MV-4-11 (cell line): ENCODE results near the gene DONSON.
"Not testable (repeated sequence)": the region's sequence is repeated elsewhere in the genome, so short reads cannot be mapped to it uniquely, and the experiment has no call there.

Experiments
- DNase-seq: peaks from one replicate; lab custom pipeline; 2025; lab: John Stamatoyannopoulos, UW

Gene DONSON, protein sequence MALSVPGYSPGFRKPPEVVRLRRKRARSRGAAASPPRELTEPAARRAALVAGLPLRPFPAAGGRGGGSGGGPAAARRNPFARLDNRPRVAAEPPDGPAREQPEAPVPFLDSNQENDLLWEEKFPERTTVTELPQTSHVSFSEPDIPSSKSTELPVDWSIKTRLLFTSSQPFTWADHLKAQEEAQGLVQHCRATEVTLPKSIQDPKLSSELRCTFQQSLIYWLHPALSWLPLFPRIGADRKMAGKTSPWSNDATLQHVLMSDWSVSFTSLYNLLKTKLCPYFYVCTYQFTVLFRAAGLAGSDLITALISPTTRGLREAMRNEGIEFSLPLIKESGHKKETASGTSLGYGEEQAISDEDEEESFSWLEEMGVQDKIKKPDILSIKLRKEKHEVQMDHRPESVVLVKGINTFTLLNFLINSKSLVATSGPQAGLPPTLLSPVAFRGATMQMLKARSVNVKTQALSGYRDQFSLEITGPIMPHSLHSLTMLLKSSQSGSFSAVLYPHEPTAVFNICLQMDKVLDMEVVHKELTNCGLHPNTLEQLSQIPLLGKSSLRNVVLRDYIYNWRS

DNA sequence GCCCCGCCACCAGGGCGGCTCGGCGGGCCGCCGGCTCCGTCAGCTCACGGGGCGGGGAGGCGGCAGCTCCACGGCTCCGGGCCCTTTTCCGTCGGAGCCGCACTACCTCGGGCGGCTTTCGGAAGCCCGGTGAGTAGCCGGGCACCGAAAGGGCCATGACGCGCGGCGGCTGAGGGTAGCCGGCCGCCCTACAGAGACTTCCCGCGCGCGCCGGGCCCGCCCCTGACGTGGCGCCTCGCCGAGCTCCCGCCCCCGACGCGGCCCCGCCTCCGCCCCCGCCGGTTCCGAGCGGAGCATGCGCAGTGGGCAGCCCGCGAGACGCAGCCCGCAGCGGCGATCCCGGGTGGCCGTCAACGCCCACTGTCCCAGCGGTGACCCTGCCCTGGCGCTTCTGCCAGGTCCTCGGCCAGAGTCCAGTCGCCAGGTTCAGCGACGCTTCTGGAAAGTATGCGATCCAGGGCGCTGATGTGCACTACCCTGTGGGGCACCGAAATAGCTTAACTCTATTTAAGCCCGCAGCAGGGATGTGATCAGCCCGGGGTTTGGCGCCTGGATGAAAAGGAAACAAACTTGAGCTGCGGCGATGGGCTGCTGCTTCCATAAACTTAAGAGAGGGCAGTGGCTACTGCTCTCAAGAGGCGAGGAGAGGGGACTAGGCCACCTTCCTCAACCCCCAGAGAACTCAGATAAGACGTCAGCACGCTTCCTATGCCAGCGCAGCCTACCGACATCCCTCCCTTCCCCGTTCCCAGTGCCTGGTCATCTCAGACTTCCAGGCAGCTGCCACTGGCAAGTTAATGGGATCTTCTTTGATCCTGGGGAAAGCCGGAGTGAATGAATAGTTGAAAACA is at the start of gene DONSON:
DONSON (minus strand) TSS at position 200 of the 851 bp plus-strand sequence; CDS start at position 157, 43 bp downstream.
- peak; percentile 73 for DNase-seq

DNA sequence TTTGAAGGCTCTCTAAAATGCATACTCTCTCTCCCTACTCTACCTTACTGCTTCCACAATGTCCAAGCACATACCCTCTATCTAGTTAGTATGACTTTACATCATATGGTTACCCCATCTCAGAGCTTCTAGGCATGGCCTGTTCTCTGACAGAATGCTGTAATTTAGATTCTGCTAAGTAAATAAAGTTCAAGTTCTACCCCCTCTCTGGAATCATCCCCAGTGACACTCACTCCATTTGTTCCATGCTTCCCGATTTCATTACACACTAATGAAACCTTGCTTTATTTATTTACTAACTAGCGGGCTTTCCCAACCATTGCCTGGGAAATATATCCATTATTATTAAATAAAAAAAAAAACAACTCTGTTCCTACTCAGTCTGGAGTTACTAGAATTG is 45.8 kb upstream of the DONSON start:
- no peak for DNase-seq

DNA sequence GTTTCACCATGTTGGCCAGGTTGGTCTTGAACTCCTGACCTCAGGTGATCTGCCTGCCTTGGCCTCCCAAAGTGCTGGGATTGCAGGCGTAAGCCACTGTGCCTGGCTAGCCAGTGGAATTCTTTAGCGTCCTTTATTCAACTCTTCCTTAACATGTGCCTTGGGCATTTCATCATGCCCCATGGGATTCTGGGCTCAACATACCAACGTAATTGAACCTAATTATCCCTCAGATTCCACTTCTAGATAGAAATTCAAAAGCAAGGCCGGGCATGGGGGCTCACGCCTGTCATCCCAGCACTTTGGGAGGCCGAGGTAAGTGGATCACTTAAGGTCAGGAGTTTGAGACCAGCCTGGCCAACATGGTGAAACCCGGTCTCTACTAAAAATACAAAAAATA is 37.7 kb upstream of the DONSON start:
- DNase-seq: not testable (repeated sequence)

DNA sequence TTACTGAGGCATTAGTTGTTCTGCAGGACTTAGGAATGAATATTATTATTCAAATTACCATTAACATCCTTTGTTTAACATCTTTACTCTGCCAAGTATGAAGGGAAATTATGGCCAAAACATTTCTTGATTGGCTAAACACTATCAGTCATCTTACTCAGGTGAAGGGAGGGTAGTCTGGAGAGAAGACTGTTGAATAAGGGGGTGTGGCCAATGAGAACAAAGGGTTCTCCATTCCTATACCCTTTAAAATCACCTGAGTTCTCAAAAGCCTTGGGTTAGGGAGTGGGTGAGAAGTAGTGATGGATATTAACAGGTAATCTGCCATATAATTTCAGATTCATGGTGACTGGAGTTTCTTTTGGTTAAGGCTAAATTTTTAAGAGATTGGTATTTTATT is 33.8 kb upstream of the DONSON start:
- no peak for DNase-seq

DNA sequence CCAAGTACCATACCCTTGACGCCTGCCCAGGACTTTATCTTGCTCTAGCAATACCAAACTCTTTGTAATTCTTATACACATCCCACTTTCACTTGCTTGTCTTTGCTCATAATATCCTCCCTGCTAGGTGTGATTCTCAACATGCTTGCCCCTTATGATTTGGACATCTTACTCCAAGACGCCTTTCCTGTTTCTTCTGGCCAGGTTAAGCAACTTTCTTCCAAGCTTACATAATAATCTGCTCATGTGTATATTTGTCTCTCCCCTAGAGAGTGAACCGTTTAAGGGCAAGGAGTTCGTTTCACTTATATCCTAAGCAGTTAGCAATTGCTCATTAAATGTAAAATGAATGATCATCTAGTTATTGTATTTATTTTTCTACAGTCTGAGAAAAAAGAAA is 31.2 kb upstream of the DONSON start:
- DNase-seq: peak; percentile 56

DNA sequence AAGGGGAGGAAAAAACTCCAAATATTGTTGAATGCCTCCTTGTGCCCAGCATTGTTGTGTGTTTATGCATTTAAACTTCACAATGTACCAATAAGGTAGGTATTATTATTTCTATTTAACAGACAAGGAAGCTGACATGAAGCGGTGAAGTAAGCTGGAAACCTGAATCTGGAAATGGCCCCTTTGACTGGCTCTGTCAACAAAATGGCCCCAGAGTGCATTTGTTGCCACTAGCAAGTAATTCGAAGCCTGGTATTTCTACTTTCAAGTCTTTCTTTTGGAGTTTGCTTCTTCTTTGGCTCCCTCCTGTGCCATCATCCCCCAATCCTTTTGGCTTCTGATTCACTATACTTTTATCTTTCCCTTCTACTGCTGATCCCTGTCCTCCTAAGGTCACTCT is 29.9 kb upstream of the DONSON start:
- no peak for DNase-seq

DNA sequence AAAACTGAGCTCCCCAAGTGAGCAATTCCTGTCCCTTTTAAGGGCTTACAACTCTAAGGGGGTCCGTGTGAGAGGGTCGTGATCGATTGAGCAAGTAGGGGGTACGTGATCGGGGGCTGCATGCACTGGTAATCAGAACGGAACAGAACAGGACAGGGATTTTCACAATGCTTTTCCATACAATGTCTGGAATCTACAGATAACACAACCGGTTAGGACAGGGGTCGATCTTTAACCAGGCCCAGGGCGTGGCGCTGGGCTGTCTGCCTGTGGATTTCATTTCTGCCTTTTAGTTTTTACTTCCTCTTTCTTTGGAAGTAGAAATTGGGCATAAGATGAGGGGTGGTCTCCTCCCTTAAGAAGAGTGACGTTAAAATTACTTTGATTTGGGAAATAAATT is 29.1 kb upstream of the DONSON start:
- DNase-seq: peak; percentile 56

DNA sequence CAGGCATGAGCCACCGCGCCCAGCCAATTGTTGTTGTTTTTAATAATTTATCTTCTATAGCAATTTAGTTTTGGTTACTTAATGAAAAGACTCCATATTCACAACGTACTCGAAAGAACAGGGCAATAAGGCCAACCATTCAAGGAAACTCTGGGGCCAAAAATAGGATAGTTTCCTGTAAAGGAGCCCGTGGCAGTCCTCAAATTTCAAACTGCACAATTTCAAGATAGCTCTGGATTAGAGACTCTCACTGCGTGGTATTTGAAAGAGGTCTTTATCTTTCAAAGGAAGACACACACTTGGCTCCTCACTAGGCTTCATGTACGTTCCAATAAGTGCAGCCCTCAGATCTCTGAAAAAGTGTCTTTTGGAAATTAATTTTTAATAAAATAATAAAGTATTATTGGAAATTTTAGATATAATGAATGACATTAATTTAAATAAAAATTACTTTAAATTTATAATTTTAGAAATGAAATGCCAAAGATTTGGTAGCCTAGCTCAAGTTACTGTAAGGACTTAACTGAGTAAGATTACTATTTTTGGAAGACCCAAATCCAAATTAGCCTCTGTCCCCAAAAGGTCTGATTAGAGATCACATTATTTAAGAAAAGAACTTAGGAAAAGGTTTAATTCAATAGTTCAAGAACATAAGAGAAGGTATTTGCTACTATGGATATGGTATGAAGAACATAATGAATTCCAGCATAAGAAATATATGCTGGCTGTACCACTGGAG is 22.7 kb upstream of the DONSON start:
- DNase-seq: no peak

DNA sequence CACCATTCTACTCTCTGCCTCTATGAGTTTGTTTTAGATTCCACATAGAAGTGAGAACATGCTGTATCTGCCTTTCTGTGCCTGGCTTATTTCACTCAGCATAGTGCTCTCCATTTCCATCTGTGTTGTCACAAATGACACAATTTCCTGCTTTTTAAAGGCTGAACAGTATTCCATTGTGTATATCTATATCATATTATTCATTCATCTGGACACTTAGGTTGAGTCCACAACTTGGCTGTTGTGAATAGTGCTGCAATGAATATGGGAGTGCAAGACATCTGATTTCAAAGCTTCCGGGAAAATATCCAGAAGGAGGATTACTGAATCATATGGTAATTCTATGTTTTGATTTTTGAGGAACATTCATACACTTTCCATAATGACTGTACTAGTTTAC is 20.1 kb upstream of the DONSON start:
- no peak for DNase-seq

DNA sequence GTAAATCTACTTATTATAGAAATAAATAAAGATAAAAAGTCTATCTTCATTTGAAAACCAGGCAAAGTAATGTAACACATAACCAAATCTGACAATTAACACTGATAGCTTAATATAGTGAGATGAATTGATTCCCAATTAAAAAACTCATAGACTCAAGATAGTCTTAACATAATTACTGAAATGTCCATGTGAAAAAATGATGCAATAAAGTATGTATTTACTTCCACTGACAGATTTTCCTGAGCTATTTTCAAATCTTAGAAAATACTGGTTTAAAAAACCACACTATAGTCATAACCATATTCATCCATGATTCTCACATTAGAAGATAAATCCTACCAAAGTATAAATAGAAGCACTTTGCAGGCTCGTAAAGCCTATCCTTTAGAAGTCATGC is 9.6 kb upstream of the DONSON start:
- no peak for DNase-seq

DNA sequence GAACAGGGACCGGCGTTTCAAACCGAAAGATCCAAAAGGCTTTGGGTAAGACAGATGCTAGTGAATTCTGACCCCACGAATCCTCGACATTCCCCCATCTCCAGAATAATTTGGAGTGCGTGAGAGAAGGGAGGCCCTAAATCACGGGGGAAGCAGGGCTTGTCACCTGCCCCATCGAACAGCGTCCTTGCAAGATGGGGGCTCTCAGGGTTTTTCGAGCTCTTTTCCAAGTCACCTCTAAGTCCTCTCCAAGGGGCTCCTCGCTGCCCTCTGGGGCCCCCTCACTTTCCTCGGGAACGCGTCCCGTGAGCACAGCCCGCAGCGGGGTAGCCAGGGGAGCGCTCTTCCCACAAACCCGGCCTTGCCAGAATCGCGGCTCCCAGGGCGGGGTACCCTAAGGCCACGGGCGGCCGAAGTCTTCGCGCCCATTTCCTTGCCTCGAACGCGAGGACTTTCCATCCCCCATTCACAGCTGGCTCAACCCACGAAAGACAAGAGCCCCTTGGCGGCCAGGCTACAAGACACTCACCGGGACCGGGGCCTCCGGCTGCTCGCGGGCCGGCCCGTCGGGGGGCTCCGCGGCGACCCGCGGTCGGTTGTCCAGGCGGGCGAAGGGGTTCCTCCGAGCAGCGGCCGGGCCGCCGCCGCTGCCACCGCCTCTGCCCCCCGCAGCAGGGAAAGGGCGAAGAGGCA is 546 bp downstream of the DONSON start:
- DNase-seq: no peak

DNA sequence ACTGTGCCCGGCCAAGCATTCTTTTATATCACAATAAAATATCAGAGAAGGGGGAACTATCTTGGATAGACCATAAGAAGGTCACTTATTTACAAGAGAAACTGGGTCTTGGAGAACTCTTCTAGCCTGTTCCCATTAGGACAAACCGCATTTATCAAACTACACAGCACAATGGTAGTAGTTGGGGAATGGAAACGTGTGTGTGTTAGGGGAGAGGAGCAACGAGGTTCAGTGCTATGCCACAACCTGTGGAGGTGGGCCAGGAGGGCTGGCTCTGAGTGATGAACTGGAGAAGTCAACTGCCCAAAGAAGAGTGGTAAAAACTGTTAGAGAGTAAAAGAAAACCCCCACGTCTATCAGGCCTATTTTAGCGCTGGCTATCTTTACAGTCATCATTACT is 1.6 kb downstream of the DONSON start:
- no peak for DNase-seq

DNA sequence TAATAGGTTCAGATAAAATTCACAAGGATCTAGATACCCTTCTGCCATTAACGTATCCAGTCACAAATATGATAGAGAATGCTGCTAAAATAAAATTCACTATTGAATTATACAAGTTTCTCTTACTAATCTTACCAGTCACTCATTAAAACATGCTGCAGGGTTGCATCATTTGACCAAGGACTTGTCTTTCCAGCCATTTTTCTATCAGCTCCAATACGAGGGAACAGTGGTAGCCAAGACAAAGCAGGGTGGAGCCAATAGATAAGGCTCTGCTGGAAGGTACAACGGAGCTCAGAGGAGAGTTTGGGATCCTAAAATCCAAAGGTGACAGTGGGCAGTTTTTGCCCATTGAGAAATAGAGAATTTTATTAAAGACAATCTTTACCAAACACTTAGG is 4.0 kb downstream of the DONSON start:
- no peak for DNase-seq

DNA sequence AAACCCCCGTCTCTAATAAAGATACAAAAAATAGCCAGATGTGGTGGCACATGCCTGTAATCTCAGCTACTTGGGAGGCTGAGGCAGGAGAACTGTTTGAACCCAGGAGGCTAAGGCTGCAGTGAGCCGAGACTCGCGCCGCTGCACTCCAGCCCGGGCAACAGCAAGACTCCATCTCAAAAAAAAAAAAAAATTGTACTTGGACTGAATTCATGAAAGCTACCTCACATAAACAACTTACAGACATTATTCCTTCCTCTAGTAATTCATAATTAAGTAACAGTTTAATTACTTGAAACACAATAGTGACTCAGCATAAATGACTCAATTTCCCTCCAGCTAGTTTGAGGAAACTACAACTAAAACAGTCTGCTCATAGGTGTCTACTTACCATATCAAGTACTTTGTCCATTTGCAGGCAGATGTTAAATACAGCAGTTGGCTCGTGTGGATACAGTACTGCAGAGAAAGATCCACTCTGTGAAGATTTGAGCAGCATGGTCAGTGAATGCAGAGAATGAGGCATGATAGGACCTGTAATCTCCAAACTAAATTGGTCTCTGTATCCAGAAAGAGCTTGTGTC is 9.4 kb downstream of the DONSON start:
- DNase-seq: no peak

DNA sequence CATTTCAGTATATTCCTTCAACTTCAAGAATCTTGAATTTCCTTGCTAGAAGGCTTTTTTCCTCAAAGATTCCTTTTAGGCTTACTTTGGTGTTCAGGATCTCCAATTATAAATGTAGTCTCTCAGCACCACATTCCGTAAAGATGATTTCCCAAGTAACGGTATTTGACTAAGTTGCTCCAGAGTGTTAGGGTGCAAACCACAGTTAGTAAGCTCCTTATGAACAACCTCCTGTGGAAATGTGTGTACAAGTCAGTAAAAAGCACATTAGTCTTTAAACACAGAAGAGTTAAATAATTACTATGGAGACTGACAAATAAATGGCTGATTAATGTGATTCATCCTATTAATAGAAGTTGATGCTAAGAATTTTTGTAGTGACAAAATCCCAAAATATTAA is 10.3 kb downstream of the DONSON start:
- DNase-seq: no peak

DNA sequence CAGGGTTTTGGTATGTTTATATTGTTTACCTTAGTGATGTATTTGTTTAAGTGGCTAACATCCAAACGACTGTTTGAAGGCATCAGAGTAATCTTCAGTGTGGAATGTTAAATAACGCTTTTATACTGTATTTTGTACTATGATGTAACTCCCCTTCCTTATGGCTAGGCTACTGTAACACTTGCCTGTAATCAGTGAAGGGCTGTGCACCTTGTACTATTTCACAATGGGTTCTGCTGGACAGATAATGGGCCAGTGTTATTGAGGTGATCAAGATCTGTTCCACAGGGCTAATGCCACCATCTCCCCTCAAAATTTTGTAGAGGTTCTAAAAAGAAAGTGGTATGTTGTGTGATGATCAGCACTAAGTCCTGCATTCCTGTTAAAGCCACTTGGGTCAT is 11.7 kb downstream of the DONSON start:
- DNase-seq: not testable (repeated sequence)

DNA sequence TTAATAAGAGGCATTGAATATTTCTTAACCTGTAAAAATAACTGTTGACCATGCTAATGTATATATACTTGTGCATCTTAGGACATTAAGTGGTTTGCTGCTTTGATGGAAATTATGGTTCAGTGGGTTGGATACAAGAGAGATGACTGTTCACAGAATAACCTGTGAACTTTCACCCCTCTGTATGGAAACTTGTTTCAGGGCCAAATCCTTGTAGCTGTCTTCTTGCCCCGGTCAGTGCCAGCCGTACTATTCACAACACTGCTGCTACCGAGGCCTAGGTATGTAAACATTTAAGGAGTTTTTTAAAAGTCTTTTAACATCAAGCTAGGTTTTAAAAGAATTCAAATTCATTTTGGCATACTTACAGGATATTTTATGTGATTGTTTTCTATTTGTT is 16.1 kb downstream of the DONSON start:
- no peak for DNase-seq

DNA sequence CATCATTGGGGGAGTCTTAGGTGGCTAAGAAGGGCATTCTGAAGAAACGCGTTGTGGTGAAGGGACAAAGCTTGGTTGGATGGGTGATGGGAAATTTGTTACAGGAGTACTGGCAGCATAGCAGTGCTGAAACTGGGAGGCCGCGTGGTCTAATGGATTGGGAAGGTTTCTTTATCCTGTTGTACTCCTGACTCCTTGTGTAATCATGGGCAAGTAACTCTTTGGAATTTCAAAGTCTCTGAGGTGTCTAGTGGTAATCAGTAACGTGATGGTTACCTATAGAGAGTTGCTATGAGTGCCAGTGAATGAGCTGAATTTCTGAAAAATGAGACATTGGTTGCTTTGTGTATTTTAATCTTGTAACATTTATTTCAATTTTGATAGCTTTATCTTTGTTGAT is 18.5 kb downstream of the DONSON start:
- DNase-seq: no peak

DNA sequence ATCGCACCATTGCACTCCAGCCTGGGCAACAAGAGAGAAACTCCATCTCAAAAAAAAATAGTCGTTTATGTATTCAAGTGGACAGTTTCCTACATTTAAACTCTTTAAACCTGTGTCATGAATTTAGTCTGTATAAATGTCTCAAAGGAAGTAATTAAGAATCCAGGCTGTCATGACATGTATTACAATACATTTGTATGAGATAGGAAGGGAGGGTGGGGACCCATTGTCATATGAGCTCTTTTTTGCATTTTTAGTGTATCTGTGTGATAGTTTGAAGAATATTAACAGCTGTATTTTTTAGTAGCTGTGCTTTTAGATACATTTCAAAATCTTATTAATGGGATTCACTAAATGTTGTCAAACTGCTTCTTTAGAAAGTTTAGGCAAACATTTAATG is 20.0 kb downstream of the DONSON start:
- no peak for DNase-seq

DNA sequence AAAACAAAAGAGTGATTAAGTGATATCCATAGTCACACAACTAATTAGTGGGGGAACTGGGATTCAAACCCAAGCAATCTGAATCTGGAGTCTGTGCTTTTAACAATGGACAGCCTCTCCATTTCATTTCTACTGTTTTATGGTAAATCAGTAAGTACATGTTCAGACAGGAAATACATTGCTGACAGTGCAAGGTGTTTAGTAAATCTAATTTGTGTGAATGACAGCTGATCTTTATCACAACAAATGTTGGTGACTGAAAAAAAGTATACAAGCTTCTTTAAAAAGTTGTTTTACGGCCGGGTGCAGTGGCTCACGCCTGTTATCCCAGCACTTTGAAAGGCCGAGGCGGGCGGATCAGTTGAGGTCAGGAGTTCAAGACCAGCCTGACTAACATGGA is 20.6 kb downstream of the DONSON start:
- DNase-seq: no peak

DNA sequence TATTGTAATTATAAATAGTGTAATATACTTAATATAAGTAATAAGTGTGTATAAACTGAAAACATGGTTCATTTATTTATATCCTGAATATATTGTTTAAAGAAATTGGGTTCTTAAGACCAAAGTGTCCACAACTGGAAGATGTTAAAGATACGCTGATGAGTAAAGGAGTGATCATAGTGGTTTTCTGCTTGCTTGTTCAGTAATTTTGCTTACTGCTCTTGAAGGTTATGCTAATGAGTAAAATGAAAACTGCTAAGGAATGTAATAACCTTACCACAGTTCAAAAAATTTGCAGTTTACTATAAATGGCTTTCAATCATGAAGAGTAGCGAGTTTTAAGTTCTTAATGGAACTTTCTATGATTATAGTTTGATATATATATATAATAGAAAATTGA is 22.0 kb downstream of the DONSON start:
- no peak for DNase-seq
